Panc1 (cell line): ENCODE results near the gene MAPK4. TPM values are rescaled to one million over a fixed set of nuclear protein-coding genes. Genes with fewer than 3 reads are reported as not detected.

Experiments used
- ATAC-seq: fragments of 200-7000 bp; cut with Tn5 transposase; 2 replicates; pipeline ENCODE4 v1.9.1; 2020; ENCODE audit warnings: mild to moderate bottlenecking, moderate library complexity
- BruUV-seq: library from RNA; stranded (reverse); fragments of 400-500 nt; replicated peaks from 2 replicates; lab custom pipeline; 2021; lab: Mats Ljungman, UMichigan
- CTCF ChIA-PET: fragments of 300-600 bp; sonication (Branson Sonifier 250); formaldehyde crosslinking; loops from one replicate; lab custom pipeline; 2022; ENCODE audit warnings: antibody characterized with exemption; lab: Charles Lee
- POLR2A ChIA-PET: fragments of 300-600 bp; sonication (Branson Sonifier 250); formaldehyde crosslinking; loops from one replicate; lab custom pipeline; 2022; ENCODE audit warnings: antibody characterized with exemption; lab: Charles Lee
- DNase-seq: peaks from one replicate; pipeline ENCODE4 v3.0.0-alpha.2; 2010; ENCODE audit warnings: low read depth, low spot score
- H3K27ac ChIP-seq: 2 replicates; pipeline ENCODE4 v1.5.1; 2011; ENCODE audit warnings: mild to moderate bottlenecking, low read length, inconsistent platforms
- H3K27me3 ChIP-seq: fragments of 200-500 bp; sonication (Bioruptor generic); 2 replicates; pipeline ENCODE4 v1.6.0; 2014; ENCODE audit warnings: low read length, inconsistent platforms; ENCODE audit not compliant: control insufficient read depth, insufficient read depth
- H3K36me3 ChIP-seq: fragments of 200-500 bp; sonication (Bioruptor generic); 2 replicates; pipeline ENCODE4 v1.5.1; 2014; ENCODE audit warnings: inconsistent platforms, mild to moderate bottlenecking, low read length, moderate library complexity; ENCODE audit not compliant: control insufficient read depth, insufficient read depth
- H3K4me1 ChIP-seq: 2 replicates; pipeline ENCODE4 v1.5.1; 2011; ENCODE audit warnings: inconsistent platforms, mild to moderate bottlenecking, low read length, moderate library complexity; ENCODE audit not compliant: control insufficient read depth, insufficient read depth
- H3K4me3 ChIP-seq, 2 experiments: 2 replicates each; pipeline ENCODE4 v1.5.1; 2011 to 2012; ENCODE audit warnings: low read depth in 2 of 2, low read length in 2 of 2, mild to moderate bottlenecking in 2 of 2, inconsistent platforms in 1 of 2, moderate library complexity in 1 of 2
- H3K9me3 ChIP-seq: fragments of 200-500 bp; sonication (Bioruptor generic); 2 replicates; pipeline ENCODE4 v1.5.1; 2014; ENCODE audit warnings: low read depth, mild to moderate bottlenecking, inconsistent platforms, low read length, moderate library complexity; ENCODE audit not compliant: control insufficient read depth, insufficient read depth
- CTCF ChIP-seq: fragments of 450-650 bp; IDR thresholded peaks from 2 replicates; pipeline ENCODE4 v1.5.1; 2017; ENCODE audit warnings: mild to moderate bottlenecking
- POLR2AphosphoS5 ChIP-seq: IDR thresholded peaks from 2 replicates; pipeline ENCODE4 v1.6.1; 2012; ENCODE audit warnings: mild to moderate bottlenecking, low read depth, low read length, moderate library complexity
- SIN3A ChIP-seq: IDR thresholded peaks from 2 replicates; pipeline ENCODE4 v1.6.1; 2012; ENCODE audit warnings: low read depth, mild to moderate bottlenecking, low read length, moderate library complexity, borderline replicate concordance; ENCODE audit not compliant: insufficient read depth
- TCF7L2 ChIP-seq: IDR thresholded peaks from 2 replicates; pipeline ENCODE4 v1.6.1; 2011; ENCODE audit warnings: mild to moderate bottlenecking, low read depth, low read length, inconsistent platforms
- in situ Hi-C: cut with HindIII; loops from 2 replicates; pipeline ENCODE4 v1.10.0; 2016; ENCODE audit warnings: low sequenced_read_pairs, low pct_unique_long_range_greater_than_20kb
- intact Hi-C: fragments of 100-400 bp; cut with micrococcal nuclease; formaldehyde crosslinking; loops from one replicate; pipeline ENCODE4 v1.10.0; 2022; ENCODE audit not compliant: unreplicated experiment
- total RNA-seq: library from RNA; stranded (reverse); gene quantifications from one replicate; pipeline ENCODE4 v1.2.1, GENCODE V29; 2021; ENCODE audit not compliant: unreplicated experiment
- TF ChIP-seq, protein P1 (sequence below), 2 experiments: IDR thresholded peaks; 2 replicates each; pipeline ENCODE4 v1.6.1; 2011 to 2012; ENCODE audit warnings: low read depth in 2 of 2, control low read depth in 1 of 2, low read length in 1 of 2, mild to moderate bottlenecking in 1 of 2, moderate library complexity in 1 of 2; ENCODE audit not compliant: insufficient read depth in 1 of 2

MAPK4 gene
- total RNA-seq, 1 experiment from 2014 or later, result not detected

- Histone ChIP-seq H3K36me3 (no peaks in the 10 kb centered on the region), H3K4me1 (no peaks in the 10 kb centered on the region), H3K4me3 (no peak overlapping the region), H3K9me3 (no peaks in the 10 kb centered on the region), H3K27ac (no peak overlapping the region), H3K27me3 (no peaks in the 10 kb centered on the region)
- ChIA-PET POLR2A (no interaction called here), CTCF (no interaction called here)
- TF ChIP-seq POLR2AphosphoS5 (no peak), TCF7L2 (no peak), CTCF (no peak), SIN3A (no peak)
- TF ChIP-seq, protein P1, sequence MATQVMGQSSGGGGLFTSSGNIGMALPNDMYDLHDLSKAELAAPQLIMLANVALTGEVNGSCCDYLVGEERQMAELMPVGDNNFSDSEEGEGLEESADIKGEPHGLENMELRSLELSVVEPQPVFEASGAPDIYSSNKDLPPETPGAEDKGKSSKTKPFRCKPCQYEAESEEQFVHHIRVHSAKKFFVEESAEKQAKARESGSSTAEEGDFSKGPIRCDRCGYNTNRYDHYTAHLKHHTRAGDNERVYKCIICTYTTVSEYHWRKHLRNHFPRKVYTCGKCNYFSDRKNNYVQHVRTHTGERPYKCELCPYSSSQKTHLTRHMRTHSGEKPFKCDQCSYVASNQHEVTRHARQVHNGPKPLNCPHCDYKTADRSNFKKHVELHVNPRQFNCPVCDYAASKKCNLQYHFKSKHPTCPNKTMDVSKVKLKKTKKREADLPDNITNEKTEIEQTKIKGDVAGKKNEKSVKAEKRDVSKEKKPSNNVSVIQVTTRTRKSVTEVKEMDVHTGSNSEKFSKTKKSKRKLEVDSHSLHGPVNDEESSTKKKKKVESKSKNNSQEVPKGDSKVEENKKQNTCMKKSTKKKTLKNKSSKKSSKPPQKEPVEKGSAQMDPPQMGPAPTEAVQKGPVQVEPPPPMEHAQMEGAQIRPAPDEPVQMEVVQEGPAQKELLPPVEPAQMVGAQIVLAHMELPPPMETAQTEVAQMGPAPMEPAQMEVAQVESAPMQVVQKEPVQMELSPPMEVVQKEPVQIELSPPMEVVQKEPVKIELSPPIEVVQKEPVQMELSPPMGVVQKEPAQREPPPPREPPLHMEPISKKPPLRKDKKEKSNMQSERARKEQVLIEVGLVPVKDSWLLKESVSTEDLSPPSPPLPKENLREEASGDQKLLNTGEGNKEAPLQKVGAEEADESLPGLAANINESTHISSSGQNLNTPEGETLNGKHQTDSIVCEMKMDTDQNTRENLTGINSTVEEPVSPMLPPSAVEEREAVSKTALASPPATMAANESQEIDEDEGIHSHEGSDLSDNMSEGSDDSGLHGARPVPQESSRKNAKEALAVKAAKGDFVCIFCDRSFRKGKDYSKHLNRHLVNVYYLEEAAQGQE (IDR thresholded peaks at IDR 0.05; ENCODE audit: insufficient read depth in 1 of 2, low read depth in 2 of 2, low read length in 1 of 2), result no peak
- BruUV-seq, result no TSS peak
- ATAC-seq (no peak), DNase-seq (no peak)
- in situ Hi-C loops, result no loop called here
- intact Hi-C loops, result no loop called here
Measured at GRCh38 chr18:50717563-50717962, 157.7 kb downstream of the MAPK4 start.

DNA sequence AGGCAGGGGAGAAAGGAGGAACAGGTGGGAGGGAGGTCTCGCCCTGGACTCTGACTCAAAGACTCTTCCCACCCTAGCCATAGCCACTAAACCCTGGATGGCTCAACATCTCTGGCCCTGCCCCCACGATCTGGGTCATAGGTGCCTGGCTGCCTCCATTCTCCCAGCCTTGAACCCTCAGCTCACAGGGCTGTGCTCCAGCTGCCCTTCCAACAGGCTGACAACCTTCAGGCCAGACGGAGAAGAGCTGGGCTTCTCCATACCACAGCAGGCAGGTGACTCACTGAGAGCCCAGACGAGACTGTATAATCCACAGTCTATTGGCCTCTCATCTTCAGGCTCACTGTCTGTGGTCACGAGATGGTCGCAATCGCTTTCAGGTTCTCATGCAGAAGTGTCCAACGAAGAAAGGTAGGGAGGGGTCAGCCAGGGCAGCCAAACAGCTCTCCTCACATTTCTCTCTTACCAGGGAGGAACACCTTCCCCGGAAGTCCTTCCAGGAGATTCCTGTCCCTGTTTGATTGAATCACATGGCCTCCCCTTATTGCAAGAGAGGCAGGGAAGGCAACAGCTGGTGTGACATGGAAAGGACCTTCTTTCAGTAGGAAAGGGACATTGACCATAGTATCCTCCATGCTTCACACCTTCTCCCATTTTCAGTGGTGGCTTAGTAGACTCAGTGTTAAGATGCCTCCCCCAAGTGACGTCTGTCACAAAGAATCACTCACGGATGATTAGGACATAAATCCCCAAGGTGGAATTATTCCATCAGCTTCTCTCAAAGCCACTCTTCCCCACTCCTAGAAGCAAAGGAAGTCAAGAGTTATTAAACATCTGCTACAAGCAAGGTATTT lies 159.8 kb downstream of the MAPK4 start:
- DNase-seq, result no peak
- Histone ChIP-seq H3K27me3 (no peaks in the 10 kb centered on the region), H3K4me1 (no peaks in the 10 kb centered on the region), H3K4me3 (no peak overlapping the region), H3K9me3 (no peaks in the 10 kb centered on the region), H3K36me3 (no peaks in the 10 kb centered on the region), H3K27ac (no peak overlapping the region)
- TF ChIP-seq SIN3A (no peak), CTCF (no peak), POLR2AphosphoS5 (no peak), TCF7L2 (no peak)
- TF ChIP-seq, protein P1 (IDR thresholded peaks at IDR 0.05; ENCODE audit: insufficient read depth in 1 of 2, low read depth in 2 of 2, low read length in 1 of 2), result no peak
- POLR2A ChIA-PET, result no interaction called here
- intact Hi-C loops, result no loop called here
- CTCF ChIA-PET, result no interaction called here
- BruUV-seq, result no TSS peak
- in situ Hi-C loops, result no loop called here
- ATAC-seq, result no peak
